Activated effector memory CD4-positive, alpha-beta T cell treated with anti-CD3 and anti-CD28 coated beads, Interleukin-2, amount 50 U/mL, for 16 hours (primary cell): Measurements from ENCODE around the gene RTN3.
"Not testable (repeated sequence)": the region's sequence is repeated elsewhere in the genome, so short reads cannot be mapped to it uniquely, and the experiment has no call there.

Experiments
- DNase-seq: peaks from one replicate; pipeline ENCODE4 v3.0.0-alpha.2; 2020

Gene RTN3

DNA sequence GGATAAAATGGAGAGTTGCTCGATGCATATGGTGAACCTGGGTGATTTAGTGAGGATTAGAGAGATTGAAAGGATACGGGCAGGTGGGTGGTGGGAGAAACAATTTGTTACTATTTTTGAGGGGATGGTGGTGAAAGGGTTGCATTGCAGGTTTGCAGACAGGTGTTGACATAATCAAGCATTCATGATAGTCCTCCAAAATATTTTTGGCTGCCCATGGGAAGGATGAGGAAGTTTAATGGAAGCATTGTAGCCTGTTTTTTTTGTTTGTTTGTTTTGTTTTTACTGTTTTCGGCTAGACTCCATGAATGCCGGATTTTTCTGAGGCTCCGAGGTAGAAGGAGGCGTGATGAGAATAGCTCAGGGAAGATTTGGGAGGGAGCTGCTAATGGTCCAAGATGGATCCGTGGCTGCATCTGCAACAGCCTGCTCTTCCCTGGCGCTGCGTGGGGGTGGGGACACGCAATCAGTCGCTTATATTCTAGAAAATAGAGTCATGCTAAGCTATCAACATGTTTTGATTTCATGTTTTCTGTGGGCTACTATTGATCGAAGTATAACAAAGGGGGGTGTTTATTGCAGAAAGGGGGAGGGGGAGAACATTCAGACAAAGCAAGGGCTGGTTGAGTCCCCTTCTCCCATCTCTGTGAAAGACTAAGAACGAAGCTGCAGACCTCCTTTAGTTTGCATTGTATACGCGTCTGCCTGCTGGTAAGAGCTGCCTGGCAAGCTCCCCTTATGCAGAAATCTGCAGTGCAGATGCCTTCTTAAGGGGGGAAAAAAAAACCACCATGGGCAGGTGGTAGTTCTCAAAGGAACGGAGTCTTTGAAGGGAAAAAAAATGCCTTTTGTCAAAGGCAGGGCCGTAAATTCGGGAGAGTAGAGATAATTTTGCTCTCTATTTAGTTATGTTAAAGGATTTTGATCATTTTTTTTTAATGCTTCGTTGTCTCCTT lies 1.0 kb downstream of the RTN3 start:
- no peak for DNase-seq

DNA sequence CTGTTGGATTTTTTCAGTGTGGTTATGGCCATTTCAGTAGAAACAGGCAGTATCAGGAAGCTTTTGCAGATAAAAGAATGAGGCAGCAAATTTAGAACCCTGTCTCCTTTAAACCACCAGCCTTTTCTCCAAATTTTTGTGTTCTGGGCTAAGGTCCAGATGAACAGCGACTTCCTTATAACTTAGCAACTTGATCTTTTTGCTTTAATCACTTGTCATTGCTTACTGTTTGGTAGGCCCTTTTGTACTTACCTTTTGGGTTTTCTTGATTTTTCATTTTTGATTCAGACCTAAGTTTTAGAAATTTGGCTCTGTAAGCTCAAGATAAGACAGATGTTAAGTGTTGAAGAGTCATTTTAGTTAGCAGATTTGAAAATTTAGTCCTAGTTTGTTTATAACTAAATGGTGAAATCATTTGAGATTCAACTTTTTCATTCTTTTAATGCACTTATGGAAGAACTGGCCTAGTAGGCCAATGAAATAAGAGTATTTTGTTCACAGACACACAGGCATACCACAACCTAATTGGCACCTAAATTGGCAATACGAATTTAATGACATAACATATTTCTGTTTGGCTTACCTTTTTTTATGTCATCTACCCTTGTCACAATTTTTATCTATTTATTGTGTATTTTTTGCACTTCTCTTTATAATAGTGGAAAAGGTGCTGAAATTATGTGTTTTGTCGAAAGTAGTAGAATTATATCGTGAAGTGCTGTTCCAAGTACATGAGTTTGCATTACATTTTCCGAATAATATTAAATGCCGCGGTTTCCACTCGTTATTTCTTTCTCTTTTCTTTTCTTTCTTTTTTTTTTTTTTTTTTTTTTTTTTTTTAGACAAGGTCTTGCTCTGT lies 2.1 kb downstream of the RTN3 start:
- DNase-seq = no peak

DNA sequence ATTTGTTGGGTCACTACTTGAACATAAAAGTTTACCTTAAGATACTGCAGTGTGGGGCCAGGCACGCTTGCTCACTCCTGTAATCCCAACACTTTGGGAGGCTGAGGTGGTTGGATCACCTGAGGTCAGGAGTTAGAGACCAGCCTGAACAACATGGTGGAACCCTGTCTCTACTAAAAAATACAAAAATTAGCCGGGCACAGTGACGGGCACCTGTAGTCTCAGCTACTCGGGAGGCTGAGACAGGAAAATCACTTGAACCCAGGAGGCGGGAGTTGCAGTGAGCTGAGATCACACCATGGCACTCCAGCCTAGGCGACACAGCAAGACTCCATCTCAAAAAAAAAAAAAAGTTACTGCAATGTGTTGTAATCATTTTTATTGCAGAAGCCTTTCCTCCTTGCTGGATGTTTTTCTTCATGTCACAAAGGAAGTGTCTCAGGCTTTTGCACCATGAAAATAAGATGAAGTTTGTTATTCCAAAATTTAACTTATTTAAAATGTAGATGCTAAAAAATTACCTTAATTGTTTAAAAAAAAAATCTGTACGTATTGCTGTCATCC lies 3.9 kb downstream of the RTN3 start:
- DNase-seq = not testable (repeated sequence)

DNA sequence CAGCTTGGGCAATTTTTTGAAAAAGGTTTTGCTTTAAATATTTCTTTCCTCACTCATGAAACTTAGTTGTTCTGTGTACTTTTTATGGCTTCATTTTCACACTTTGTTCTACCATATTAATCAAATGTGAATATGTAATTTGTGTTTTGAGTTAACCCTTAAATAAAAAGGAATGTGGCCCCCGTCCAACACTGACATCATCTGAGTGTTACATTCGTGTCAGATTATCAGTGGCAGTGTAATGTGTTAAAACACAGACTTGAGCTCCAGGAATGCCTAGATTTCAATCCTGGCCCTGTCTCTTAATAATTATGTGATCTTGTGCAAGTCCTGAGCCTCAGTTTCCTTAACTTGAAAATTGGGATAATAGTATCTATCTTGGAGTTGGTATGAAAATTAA lies 5.6 kb downstream of the RTN3 start:
- no peak for DNase-seq

DNA sequence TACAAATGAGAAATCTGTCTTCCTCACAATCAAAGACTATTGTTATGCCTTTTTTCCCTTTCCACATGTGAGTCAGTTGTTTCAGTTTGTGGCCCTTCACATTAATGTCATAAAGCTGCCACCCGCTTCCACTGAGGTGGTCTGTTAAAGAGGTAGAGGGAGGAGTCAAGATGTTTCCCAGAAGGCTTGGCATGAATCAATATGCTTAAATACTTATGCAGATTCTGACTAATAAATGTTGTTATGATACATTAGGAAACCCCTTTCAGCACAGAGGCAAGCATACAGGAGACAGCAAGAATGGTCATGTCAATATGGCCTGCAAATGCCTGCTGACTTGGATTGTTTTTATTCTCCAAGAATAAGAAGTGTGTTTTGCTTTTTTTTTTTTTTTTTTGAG lies 6.5 kb downstream of the RTN3 start:
- DNase-seq = no peak

DNA sequence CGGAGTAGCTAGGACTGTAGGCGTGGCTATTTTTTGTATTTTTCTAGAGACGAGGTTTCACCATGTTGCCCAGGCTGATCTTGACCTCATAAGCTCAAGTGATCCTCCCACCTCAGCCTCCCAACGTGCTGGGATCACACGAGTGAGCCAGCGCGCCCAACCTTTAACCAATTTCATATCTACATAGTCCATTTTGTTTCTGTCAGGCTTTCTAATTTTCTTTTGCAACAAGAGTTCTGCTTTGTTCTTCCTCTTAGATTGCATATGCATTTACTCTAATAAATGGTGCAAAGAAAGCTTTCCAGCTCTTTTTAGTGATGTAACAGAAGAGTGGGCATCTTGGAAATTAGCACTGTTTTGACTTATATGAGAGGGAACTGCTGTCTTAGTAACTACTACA lies 13.3 kb downstream of the RTN3 start:
- no peak for DNase-seq

DNA sequence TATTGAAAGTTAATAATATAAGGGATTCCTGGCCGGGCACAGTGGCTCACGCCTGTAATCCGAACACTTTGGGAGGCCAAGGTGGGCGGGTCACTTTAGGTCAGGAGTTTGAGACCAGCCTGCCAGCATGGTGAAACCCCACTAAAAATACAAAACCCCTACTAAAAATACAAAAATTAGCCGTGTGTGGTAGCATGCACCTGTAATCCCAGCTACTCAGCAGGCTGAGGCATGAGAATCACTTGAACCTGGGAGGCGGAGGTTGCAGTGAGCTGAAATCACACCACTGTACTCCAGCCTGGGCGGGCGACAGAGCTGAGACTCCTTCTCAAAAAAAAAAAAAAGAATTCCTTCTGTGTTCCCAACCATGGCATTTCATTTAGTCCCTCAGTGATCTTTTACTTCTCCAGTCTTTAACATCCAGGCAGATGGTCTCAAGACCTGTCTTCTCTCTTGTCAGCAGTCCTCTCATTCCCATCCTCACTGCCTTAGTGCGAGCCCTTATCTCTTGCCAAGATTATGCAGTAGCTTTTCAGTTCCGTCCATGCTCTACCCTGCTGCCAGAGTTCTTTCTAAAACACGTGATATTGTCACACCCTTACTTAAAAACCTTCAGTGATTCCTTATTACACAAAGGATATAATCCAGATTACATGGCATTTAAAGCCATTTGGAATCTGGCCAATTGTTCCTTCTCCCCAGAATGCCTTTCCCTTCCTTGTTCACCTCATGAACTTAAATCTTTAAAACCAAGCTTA lies 17.9 kb downstream of the RTN3 start:
- DNase-seq = no peak

DNA sequence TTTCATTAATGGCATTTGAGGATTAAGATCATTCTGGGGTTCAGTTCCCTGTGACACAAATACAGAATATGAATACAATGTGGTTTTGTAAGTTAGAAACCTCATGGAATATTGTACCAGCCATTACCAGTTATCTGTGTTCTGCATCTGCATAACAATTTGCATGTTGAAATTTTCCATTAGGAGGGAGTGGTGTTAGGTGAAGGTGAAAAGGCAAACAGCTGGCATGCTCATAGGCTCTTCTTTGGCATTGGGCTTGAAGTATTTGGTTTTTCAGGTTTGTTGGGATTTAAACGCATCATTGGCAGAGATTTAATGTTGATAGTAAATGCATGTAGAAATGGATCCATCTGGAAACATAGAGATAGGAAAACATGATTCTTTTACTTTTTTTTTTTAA lies 18.6 kb downstream of the RTN3 start:
- no peak for DNase-seq

DNA sequence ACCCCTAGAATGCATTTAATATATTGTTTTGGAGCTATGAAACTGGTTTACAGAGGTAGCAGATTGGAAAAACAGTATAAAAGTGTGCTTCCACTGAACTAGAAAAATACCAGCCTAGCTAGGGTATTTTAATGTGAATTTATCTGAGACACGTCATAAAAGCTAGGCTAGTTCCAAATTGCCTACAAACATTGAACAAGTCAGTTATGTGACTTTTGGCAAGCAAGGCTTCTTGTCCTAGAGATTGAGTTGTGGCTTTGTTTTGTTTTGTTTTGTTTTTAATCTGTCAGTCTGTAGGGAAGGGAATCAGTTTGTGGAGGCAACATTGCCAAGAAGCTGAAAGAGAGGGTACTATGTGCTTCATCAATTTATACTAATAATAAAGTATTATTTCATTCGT lies 24.2 kb downstream of the RTN3 start:
- no peak for DNase-seq

DNA sequence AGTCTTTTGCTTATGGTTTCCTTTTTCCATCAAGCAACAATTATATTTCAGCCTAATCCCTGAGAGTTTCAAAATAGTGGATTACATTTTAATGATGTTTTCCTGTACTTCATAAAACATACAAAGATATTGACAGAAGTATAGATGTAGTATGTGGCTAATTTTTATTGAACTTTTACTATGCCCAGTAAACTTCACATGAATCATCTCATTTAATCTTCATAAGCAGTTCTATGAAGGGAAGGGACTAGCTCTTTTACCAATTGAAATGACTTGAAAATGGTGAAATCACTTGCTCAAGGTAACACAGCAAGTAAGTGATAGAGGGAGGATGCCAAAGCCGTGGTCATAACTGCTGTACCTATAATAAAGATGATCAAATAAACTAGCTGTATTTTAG lies 27.5 kb downstream of the RTN3 start:
- DNase-seq = no peak

DNA sequence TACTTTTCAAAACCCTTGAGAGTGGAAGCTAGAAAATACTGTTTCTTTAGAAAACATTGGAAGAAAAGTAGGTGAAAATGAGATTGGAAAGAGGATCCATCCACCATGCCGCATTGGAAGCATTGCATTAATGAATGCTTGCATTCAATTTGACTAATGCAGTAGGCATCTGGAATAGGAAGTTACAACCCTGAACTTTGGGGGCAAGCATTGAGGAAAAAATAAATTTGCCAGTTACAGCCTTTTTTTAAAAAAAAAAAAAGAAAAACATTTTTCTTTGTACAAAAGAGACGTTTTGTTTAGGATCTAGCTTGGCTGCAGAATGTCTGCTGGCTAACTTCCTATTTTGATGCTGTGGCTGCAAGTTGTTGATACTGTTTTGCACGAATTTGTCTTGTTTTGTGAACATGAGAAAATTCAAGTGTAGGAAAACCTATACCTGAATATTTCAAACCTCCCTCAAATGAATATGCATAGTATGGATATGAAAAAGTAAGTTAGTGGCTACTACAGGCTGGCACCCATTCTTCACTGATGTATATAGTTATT lies 28.1 kb downstream of the RTN3 start:
- DNase-seq = no peak

DNA sequence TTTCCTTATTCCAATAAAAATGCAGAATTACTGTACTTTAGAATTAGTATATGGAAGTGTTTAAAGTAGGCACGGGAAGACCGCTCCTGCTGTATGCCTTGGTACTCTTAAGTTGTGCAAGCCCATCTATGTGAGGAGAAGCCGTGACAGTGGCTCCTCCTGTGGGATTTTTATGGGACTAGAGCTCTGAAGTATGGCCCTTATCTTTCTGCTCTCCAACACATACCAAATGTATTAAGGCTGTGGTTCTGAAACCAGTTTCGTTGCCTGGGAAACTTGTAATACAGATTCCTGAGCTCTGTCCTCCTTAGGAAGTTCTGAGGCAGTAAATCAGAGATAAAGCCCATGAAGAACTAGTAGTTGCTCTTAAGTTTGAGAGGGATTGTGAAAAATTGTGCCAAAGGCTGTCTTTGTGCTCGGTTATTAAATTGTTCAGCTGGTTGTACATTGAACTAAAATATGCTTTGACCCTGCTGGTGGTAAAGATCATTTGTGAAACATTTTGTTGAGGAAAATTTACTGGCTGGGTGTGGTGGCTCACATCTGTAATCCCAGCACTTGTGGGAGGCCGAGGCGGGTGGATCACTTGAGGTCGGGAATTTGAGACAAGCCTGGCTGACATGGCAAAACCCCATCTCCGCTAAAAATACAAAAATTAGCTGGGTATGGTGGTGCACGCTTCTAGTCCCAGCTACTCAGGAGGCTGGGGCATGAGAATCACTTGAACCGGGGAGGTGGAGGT lies 29.3 kb downstream of the RTN3 start:
- no peak for DNase-seq

DNA sequence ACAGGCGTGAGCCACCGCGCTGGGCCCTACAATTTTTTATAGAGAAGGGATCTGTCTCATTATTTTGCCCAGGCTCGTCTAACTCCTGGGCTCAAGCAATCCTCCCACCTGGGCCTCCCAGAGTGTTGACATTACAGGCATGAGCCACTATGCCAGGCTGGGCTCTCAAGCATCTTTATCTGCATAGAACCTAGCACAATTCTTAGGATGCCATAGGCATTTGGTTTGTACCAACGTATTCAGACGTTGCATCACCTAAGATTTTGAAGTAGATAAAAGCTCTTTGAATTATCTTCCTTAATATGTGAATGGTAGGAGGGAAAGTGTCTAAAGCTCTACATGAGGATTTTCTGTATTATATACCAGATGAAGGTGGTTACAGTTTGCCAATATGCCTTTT lies 30.5 kb downstream of the RTN3 start:
- DNase-seq = no peak

DNA sequence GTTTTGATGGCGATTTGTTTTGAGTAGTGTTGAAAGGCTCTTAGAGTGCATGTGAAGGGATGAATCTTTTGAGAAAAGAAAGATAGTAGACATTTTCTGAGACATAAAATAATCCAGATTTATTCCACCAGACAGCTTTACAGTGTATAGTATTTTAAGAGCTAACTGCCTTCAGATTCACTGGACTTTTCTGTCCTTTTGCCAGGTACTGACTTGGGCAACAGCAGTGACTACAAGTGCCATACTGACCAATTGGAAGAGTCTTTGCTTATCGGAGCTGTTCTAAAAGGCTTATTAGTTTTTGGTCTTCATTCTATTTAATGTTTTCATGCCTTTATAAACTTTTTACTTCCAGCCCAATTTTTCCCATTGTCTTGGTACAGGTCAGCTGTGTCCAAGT lies 32.5 kb downstream of the RTN3 start:
- DNase-seq = no peak

DNA sequence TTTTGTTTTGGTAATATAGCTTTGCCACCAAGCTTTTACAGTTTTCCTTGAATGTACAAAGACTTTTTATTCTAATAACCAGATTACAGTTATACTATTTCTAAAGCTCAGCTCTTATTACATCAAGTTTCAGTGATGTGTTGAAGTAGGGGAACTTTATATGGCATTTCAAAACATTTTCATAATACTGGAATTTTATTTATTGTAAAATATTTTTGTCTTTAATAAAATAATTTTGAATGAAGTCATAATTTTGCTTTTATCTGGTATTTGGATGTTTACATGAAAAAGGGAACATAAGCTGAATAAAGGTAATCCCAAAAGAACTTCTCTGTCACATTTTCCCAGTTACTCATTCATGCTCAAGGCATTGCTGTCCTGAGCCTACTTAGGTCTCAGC lies 34.7 kb downstream of the RTN3 start:
- DNase-seq = no peak

DNA sequence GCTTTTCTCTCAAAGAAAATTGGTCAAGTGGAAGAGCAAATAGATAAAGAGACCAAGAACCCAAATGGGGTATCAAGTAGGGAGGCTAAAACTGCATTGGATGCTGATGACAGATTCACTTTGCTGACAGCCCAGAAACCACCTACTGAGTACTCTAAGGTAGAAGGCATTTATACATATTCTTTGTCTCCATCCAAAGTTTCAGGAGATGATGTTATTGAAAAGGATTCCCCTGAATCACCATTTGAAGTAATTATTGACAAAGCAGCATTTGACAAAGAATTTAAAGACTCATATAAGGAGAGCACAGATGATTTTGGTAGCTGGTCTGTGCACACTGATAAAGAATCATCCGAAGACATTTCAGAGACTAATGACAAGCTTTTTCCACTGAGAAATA lies 37.7 kb downstream of the RTN3 start:
- DNase-seq = no peak

DNA sequence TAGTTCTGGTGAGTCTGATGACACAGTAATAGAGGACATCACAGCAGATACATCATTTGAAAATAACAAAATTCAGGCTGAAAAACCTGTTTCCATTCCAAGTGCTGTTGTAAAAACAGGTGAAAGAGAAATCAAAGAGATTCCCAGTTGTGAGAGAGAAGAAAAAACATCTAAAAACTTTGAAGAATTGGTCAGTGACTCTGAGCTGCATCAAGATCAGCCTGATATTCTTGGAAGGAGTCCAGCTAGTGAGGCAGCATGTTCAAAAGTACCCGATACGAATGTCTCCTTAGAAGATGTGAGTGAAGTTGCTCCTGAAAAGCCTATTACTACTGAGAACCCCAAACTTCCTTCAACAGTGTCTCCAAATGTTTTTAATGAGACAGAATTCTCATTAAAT lies 38.7 kb downstream of the RTN3 start:
- no peak for DNase-seq

DNA sequence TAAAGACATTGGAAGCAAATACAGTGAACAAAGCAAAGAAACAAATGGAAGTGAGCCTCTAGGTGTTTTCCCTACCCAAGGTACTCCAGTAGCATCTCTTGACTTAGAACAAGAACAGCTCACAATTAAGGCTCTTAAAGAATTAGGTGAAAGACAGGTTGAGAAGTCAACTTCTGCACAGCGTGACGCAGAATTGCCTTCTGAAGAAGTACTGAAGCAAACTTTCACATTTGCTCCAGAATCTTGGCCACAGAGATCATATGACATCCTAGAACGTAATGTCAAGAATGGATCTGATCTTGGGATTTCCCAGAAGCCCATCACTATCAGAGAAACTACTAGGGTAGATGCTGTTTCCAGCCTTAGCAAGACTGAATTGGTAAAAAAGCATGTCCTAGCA lies 39.3 kb downstream of the RTN3 start:
- DNase-seq = no peak

DNA sequence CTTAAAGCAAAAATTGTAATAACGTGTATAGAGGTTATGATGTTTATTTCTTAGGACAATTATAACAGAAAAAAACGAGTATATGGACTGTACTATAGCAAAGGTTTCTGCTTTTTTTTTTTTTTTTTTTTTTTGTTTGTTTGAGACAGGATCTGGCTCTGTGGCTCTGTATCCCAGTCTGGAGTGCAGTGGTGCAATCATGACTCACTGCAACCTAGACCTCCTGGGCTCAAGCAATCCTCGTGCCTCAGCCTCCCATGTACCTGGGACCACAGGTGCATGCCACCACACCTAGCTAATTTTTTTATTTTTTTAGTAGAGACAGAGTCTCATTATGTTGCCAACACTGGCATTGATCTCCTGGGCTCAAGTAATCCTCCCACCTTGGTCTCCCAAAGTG lies 48.0 kb downstream of the RTN3 start:
- DNase-seq = no peak

DNA sequence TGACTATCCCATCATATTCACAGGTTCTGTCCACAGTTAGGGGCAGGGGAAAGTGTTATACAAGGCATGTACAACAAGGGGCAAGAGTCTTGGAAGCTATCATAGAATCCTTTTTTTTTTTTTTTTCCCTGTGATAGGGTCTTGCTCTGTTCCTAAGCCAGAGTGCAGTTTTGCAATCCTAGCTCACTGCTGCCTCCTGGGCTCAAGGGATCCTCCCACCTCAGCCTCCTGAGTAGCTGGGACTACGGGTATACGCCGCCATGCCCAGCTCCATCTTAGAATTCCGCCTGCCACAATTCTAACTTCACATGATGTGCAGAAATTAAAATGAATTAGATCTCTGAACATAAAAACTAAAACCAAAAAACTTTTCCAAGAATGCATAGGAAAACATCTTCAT lies 55.6 kb downstream of the RTN3 start:
- no peak for DNase-seq

DNA sequence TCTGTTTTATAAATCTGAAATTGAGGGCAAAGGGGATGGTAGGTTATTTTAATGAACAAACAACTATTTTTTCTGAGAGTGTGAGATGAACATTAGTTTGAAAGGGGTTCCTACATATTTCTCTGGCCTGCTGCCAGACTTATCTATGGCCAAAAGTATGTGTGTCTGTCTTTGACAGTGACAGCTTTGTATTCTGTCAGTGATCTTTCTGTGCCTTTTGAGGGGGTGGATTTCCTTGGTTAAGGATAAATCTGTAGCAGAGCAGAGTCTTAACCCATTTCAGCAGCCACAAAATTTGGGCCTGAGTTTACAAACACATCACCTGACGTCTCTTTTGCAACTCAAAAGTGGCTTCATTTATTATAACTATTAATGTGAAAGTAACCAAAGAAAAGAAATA lies 56.4 kb downstream of the RTN3 start:
- DNase-seq = no peak
